Hindlimb muscle (tissue), 1 donor: Measurements from ENCODE around the gene PIK3AP1. TPM values are rescaled to one million over a fixed set of nuclear protein-coding genes. Genes with fewer than 3 reads are reported as not detected.

Experiments
- DNase-seq: peaks from one replicate; pipeline ENCODE4 v3.0.0-alpha.2; 2013
- polyA plus RNA-seq: library from polyadenylated mRNA; unstranded; fragments of 120-200 nt; gene quantifications from one replicate; pipeline ENCODE4 v1.2.1, GENCODE V29; 2013; ENCODE audit not compliant: insufficient read length

PIK3AP1 gene
- polyA plus RNA-seq, 1 donor: 3.2 TPM

GRCh38 chr10:96609510-96609909 lies 110.8 kb downstream of the PIK3AP1 start:
- DNase-seq: no peak

GRCh38 chr10:96608805-96609204 lies 111.5 kb downstream of the PIK3AP1 start:
- no peak for DNase-seq

- no peak for DNase-seq
Measured at GRCh38 chr10:96608262-96608661, 112.1 kb downstream of the PIK3AP1 start.

- DNase-seq: no peak
Measured at GRCh38 chr10:96606946-96607345, 113.4 kb downstream of the PIK3AP1 start.

GRCh38 chr10:96606216-96606615 lies 114.1 kb downstream of the PIK3AP1 start:
- DNase-seq: no peak

GRCh38 chr10:96600337-96600736 lies 120.0 kb downstream of the PIK3AP1 start:
- DNase-seq: no peak

- DNase-seq: no peak
Measured at GRCh38 chr10:96598846-96599245, 121.5 kb downstream of the PIK3AP1 start.

- no peak for DNase-seq
Measured at GRCh38 chr10:96596422-96597407, 123.6 kb downstream of the PIK3AP1 start.

GRCh38 chr10:96595741-96596140 lies 124.6 kb downstream of the PIK3AP1 start:
- no peak for DNase-seq

- DNase-seq: no peak
Measured at GRCh38 chr10:96591946-96592345, 128.4 kb downstream of the PIK3AP1 start.

GRCh38 chr10:96588616-96589419 lies 131.5 kb downstream of the PIK3AP1 start:
- no peak for DNase-seq

- DNase-seq: no peak
Measured at GRCh38 chr10:96588060-96588554, 132.2 kb downstream of the PIK3AP1 start.

GRCh38 chr10:96587264-96588059 lies 132.9 kb downstream of the PIK3AP1 start:
- DNase-seq: peak; percentile 78

GRCh38 chr10:96586419-96587263 lies 133.7 kb downstream of the PIK3AP1 start, which contains the start of gene TM9SF3:
TSS of gene TM9SF3 (minus strand) at chr10:96587012. CDS start at chr10:96586835, 177 bp downstream.
- peak; percentile 94 for DNase-seq

- DNase-seq: peak; percentile 10
Measured at GRCh38 chr10:96585736-96586418, 134.4 kb downstream of the PIK3AP1 start.

- no peak for DNase-seq
Measured at GRCh38 chr10:96584474-96584873, 135.8 kb downstream of the PIK3AP1 start.

- no peak for DNase-seq
Measured at GRCh38 chr10:96584035-96584434, 136.3 kb downstream of the PIK3AP1 start.

GRCh38 chr10:96579133-96579532 lies 141.2 kb downstream of the PIK3AP1 start:
- DNase-seq: no peak

GRCh38 chr10:96578633-96579032 lies 141.7 kb downstream of the PIK3AP1 start:
- no peak for DNase-seq

- DNase-seq: no peak
Measured at GRCh38 chr10:96578022-96578421, 142.3 kb downstream of the PIK3AP1 start.

GRCh38 chr10:96577069-96577468 lies 143.2 kb downstream of the PIK3AP1 start:
- no peak for DNase-seq
